DMS114 treated with DMSO at 0.1 percent for 48 hours (cell line): ENCODE data around the gene GMNN.
"Not testable (repeated sequence)": the region's sequence is repeated elsewhere in the genome, so short reads cannot be mapped to it uniquely, and the experiment has no call there.

Experiments
- DNase-seq: peaks from one replicate; lab custom pipeline; 2025; ENCODE audit not compliant: unreplicated experiment; lab: John Stamatoyannopoulos, UW

Gene GMNN

DNA sequence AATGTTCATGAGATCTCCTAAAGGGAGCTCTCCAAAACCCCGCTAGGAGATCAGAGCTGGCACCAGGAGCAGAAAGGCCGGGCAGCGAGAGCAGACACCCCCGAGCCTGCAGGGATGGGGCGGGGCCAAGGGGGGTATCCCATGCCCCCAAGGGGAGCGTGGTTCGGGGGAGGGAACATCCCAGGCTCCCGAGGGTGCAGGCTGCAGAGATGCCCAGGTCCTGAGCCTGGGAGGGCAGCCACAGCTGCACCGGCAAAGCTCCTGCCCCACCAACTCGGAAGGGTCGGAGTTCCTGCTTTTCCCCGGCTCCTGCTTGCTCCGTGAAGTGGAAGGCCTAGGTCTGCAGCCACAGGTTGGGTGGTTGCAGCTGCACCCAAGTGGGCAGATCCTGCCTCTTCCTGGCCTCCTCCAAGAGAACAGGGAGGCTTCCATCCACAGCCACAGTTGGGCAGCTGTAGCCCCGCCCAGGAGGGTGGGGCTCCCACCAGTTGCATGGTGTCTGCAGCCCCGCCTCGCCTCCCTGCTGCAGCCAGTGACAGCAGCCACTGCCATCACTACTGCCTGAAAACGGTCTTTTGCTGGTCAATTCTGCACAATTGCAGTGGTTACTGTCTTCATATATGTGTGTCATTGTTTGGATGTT, 13.4 kb upstream of the GMNN start:
- peak; percentile 38 for DNase-seq

DNA sequence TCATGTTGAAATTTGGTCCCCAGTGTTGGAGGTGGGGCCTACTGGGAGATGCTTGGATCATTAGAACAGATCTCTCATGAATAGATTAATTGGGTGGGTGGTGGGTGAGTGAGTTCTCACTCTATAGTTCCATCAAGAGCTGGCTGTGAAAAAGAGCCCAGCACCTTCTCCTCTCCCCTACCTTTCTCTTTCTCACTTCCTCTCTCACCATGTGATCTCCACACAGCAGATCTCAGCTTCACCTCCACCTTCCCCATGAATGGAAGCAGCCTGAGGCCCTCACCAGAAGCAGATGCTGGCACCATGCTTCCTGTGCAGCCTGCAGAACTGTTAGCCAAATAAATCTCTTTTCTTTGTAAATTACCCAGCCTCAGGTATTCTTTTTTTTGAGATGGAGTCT, 12.9 kb upstream of the GMNN start:
- no peak for DNase-seq

DNA sequence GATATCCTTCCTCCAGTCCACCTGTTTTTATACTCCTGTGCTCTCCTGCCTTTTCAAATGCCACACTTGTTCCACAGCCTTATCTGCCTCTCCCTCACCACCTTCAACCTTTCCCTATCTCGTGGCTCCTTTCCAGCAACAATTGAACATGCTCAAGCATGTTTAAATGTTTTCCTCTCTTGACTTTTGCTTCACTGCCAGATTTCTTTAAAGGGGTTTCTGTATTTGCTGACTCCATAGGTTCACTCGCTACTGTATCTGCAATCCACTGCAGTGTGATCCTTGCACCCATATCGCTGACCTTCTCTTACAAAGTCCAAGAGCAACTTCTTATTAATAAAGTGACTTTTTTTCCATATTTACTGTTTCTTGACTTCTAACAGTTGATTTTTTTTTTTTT, 11.2 kb upstream of the GMNN start:
- DNase-seq: no peak

DNA sequence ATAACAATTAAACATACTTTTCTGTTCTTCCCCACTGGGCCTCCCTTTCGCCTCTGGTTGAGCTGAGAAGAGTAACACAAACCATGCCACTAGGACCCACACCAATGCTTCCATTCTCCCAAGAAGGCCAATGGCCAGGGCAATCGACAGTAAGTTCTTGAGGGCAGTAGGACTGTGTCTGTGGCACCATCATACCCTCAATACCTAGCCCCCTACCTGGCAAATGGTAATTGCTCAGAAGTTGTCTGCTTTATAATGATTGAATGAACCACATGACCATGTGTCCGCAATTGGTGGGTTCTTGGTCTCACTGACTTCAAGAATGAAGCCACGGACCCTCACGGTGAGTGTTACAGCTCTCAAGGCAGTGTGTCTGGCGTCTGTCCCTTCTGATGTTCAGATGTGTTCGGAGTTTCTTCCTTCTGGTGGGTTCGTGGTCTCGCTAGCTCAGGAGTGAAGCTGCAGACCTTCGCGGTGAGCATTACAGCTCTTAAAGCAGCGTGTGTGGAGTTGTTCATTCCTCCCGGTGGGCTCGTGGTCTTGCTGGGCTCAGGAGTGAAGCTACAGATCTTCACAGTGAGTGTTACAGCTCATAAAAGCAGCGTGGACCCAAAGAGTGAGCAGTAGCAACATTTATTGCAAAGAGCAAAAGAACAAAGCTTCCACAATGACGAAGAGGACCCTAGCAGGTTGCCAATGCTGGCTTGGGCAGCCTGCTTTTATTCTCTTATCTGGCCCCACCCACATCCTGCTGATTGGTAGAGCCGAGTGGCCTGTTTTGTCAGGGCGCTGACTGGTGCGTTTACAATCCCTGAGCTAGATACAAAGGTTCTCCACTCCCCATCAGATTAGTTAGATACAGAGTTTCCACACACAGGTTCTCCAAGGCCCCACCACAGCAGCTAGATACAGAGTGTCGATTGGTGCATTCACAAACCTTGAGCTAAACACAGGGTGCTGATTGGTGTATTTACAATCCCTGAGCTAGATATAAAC, 9.6 kb upstream of the GMNN start:
- DNase-seq: not testable (repeated sequence)

DNA sequence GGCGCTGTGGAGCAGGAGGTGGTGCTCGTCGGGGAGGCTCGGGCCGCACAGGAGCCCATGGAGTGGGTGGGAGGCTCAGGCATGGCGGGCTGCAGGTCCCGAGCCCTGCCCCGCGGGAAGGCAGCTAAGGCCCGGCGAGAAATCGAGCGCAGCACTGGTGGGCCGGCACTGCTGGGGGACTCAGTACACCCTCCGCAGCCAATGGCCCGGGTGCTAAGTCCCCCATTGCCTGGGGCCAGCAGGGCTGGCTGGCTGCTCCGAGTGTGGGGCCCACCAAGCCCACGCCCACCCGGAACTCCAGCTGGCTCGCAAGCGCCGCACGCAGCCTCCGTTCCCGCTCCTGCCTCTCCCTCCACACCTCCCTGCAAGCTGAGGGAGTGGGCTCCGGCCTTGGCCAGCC, 8.8 kb upstream of the GMNN start:
- DNase-seq: not testable (repeated sequence)

DNA sequence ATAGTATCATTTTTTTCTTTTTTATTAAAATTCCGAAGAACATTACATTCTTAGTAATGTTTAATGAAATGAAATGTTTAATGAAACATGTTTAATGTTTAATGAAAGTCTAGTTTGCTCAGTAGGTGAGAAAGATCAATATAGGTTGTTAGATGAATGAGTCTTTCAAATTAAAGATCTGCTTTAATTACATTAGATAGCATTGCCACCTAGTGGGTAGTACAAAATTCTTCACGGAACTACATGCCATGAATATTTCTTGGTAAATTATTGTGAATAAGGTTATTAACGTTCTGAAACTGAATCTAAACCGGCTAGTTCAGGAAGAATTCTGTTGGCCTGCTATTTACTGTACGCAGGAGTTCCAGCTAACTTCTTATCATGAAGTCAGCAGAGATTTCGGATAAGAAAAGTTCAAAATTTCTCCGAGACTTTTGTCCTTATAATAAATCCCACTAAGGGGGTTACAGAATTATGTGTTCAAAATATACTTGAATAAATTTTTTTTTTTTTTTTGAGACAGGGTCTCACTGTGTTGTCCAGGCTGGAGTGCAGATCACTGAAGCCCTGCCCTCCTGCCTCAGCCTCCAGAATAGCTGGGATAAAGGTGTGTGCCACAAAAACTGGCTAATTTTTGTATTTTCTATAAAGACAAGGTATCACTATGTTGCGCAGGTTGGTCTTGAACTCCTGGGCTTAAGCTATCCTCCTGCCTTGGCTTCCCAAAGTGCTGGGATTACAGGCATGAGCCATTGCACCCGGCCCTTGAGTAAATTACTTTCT, 7.9 kb upstream of the GMNN start:
- DNase-seq: peak; percentile 46

DNA sequence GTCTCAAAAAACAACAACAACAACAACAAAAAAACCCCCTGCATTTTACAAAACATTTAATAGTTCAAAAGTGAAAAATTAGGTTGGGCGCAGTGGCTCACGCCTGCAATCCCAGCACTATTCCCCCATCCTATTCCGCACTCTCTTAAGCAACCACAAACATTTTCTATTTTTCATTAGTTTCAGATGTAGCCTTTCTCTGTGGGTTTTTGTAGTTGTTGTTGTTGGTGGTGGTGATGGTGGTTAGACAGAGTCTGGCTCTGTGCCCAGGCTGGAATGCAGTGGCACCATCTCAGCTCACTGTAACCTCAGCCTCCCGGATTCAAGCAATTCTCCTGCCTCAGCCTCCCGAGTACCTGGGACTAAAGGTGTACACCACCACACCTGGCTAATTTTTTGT, 6.4 kb upstream of the GMNN start:
- no peak for DNase-seq

DNA sequence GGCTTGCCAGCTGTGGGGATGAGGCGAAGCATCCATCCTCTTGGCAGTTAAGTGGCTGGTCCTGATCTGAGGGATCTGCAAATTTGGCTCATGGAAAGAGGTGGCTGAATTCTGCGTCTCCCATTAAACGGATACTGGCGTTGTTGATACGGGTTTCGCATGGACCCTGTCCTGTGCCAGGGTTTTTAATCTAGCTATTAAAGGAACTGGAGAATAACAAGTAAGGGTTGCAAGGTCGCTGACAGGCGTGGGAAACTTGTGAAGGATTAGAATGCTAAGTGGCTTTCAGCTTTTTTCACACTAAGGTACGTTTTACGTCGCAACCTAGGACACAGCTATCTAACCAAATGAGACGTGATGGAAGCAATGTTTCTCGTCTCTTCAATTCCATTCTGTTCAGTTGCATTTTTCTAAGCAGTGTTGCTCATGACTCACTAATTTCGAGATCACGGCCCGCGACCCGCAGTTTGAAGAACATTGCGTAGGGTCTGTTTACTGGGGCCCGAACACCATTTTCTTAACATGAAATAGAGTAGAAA, 852 bp downstream of the GMNN start:
- no peak for DNase-seq

DNA sequence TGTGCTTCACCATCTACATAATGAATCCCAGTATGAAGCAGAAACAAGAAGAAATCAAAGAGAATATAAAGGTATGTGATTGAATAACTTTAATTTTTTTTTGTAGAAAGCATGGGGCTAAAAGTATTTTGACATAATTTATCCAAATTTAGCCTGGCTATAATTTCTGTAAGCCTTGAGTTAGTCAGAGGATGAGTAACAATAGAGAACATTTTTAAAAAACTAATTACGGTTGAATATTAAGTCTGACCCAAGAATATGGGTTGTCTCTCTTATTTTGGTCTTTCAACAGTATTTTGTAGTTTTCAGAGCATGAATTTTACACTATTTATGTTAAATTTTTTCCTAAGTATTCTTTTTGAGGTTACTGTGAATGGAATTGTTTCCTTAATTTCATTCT, 2.5 kb downstream of the GMNN start:
- no peak for DNase-seq

DNA sequence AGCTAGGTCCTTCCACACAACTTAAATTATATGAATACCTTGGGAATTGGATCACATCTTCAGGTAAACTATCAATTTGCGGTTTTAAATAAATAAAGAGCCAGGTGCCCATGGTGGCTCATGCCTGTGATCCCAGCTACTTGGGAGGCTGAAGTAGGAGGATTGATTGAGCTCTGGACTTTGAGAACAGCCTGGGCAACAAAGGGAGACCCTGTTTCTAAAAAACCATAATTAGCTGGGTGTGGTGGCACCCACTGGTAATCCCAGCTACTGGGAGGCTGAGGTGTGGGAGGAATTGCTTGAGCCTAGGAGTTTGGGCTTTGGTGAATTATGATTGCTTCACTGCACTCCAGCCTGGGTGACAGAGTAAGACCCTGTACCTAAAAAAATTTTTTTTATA, 3.4 kb downstream of the GMNN start:
- no peak for DNase-seq

DNA sequence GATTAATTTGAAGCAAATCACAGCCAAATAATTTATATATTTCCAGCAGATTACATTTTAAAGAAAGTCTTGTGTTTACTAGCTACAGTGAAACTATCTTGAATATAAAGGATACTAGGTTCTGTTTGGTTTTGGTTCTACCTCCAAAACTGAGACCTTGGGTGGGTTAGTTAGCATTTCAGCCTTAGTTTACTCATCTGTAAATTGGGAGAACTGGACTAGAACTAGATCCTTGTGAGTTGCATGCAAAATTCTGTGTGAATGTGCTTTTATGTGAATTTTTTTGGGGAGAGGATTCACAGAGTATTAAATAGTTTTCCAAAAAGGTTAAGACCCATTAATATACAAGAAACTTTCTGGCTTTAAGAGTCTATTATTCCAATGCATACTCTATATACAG, 4.1 kb downstream of the GMNN start:
- no peak for DNase-seq

DNA sequence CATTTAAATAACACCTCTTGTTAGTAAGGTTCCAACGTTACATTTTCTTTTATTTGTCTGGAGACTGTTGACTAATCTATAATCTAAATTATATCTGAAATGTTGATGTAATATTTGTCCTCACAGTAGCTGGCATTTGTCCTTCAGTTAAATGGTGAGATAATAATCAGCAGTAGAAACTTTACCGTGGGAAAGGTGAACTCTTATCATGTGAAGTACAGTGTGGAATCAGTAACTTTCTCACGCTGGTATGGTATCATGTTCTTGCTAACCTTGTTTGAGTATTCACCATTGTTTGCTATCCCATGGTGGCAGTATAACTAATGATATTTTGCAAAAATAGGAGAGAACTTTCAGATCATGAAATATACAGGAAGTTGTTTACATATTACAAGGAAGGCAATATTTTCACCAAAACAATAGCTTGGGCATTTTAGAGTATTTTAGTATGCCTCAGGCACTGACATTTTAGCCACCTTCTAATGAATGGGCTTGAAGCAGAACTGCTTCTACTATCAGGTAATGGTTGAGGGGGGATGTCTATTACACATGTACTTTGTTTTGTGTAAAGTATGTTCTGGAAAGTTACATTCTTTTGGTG, 4.8 kb downstream of the GMNN start:
- DNase-seq: no peak

DNA sequence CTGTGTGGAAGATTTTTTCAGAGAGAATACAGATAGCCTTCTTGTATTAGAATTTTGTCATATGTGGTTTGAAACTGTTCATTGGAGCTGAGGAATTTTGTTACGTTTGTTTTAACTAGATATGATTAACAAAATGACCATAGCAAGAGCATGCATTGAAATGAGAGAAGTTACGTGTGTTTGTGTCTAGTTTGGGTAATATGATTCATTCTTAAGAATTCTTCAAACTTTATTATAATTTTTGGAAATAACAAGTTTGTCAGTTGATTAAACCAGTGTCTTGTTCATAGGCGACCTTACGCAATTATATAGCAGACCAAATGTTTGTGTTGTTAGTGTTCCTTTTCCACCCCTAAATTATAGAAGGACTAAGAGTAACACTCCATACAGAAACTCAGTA, 5.5 kb downstream of the GMNN start:
- DNase-seq: no peak

DNA sequence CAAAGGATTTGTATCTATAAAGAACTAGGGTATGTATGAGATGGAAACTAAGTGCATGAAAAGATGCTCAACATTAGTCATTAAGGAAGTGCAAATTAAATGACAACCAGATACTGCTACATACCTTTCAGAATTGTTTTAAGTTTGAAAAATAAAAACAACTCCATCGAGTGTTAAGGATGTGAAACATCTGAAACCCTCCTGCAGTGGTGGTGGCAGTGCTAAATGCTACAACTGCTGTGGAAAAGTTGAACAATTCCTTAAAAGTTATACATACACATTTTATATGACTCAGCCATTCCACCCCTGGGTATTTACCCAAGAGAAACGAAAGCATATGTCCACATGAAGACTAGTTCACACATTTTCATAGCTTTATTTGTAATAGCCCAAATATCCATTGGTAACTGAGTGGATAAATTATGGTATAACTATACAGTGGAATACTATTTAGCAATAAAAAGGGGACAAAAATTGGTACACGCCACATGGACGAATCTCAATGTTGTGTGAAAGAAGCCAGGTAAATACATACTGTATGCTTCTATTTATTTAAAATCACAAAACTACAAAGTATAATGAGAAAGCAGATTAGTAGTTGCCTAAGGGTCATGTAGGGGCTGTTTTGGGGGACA, 13.4 kb downstream of the GMNN start:
- no peak for DNase-seq

DNA sequence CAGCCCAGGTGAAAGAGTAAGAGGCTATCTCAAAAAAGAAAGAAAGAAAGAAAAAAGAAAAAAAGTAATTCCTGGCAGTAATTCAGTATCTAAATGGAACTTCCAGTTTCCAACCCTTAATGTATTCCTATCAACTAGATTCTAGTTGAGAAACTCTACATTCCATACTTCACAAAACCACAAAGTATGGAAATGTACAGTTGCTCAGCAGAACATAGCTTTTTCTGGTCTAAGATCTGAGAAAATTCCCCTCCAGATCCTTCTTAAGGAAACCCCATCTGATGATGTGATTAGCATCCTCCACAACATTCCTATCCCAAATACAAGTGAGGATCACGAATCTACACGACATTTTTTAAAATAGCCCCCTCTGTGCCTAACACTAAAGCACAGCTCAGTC, 20.4 kb downstream of the GMNN start:
- no peak for DNase-seq

DNA sequence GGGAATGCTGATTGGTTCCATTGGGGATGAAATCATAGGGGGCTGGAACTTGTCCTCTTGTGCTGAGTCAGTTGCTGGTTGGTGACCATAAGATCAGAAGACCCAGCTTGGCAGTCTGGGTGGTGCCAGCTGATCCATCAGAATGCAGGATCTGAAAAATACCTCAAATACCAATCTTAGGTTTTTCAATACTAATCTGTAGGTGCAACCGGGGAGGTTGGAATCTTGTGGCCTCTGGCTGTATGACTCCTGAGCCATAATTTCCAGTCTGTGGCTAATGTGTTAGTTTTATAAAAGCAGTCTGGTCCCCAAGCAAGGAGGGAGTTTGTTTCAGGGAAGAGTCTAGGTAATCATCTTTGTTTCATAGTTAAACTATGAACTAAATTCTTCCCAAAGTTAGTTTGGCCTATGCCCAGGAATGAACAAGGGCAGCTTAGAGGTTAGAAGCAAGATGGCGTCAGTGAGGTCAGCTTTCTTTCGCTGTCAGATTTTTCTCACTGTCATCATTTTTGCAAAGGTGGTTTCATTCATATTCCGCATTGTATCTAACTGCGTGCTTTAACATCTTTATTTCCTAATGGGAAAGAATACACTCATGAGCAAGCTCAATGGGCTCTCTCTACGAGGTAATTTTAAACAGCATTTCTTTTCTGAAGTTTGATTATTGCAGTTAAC, 22.0 kb downstream of the GMNN start:
- no peak for DNase-seq

DNA sequence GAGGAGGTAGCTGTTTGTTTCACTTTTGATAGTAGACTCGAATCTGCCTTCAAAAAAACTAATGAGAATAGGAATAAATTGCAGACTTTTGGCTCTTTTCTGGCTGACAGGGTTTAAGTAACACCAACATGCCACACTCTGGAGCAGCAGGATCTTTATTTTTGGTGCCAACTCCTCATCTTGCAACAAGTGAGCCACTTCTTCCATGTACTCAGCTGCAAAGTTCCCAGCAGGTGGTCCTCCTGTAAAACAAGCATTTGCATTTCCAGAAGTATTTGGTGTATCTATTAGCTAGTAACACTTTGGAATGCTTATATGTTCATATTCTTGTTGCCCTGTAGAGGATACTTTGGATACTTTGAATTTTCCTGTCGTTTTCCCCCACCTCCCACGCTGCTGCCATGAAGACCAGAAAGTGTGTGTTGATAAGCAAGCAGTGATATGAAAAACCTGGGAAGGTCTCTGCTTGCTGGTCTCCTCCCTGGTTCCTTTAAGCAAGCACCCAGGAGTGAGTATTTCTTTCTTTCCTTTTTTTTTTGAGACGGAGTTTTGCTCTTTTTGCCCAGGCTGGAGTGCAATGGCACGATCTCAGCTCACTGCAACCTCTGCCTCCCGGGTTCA, 23.0 kb downstream of the GMNN start:
- DNase-seq: no peak

DNA sequence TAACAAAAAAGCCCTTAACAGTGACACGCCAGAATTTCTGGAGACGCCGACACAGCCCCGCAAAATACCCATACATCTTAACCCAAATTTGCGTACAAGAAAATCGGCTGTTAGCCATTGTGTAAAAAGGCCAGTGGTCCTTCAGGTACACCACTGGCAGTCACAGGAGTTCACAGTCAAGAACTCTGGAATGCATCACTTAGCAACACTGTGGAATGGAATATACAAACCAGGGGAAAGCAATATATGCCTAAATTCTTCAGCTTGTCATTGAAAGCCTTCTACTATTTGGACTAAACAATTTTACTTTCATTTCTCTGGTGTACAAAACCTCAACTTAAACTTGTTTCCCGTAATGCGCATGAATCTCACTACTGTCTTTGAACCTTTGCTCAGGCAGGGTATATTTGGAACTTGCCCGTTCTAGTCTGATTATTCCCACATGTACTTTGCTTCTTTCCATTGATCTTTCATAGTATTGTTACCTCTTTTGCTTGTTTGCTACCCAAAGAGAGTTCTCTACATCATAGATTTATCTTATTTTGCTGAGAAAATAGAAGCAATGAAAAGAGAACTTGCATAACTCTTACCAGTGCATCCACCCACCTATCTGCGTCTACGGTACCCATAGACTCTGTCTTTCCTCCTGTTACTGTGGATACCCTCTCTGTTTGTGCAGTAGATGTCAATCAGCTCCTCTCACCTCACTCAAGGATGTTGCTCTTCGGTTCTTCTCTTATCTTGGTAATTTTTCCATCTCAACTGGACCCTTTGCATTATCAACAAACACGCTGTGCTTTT, 24.2 kb downstream of the GMNN start, which contains the start of gene ARMH2:
Gene ARMH2 (minus strand): TSS at position 178 of the 801 bp plus-strand sequence. CDS start 60 bp downstream, at position 118.
- DNase-seq: no peak

DNA sequence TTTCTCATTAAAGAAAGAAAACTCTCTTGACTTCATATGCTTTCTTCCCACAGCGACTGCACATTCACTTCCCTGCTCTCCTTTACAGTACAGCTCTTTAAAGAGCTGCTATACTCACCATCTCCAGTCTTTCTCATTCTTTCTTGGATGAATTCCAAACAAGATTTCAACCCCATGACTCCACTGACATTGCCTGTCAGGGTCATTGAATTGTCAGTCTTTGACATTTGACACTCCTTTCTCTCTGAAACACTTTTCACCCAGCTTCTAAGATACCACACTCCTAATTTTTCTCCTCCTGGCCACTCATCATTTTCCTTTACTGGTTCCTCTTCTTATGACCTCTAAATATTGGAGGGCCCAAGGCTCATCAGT, 24.8 kb downstream of the GMNN start:
- no peak for DNase-seq
